ENCODE data around the gene SLIT3. TPM values are rescaled to one million over a fixed set of nuclear protein-coding genes. Genes with fewer than 3 reads are reported as not detected.
A peak's percentile ranks its signal among the peaks of the same experiment; 100 is the strongest.

Gene SLIT3
- total and polyA plus RNA-seq, 5 donors from 2014 or later: not detected

DNA sequence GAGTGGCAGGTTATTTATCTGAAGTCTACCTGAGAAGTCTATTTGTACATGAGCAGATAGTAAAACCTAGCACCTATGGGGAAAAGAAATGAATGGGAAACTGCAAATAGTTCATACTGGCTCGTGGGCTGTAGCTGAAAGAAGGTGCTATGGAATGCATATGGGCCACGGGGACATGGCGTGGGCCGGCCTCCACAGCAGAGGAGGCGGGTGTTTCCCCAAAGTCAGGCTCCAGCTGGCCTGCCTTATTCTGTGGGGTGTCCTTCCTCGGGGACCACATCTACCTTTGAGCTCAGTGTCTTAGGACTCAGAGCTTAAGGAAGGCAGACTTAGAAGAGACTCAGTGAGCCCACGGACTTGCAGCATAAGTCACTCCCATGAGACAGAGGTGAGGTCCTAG is 371.3 kb downstream of the SLIT3 start:
- H3K36me3 ChIP-seq (ENCODE audit: control insufficient read depth, insufficient read depth, low read length): no peaks in the 10 kb centered on the region
- no peak overlapping the region for H3K4me3 Mint-ChIP-seq
- no peaks in the 10 kb centered on the region for H3K9me3 ChIP-seq (ENCODE audit: control insufficient read depth in 2 of 2, low read length in 2 of 2)
- no peak overlapping the region for H3K27ac Mint-ChIP-seq
- H3K4me1 ChIP-seq (ENCODE audit: control insufficient read depth, insufficient read depth, low read length, poor library complexity, severe bottlenecking): no peaks in the 10 kb centered on the region
- H3K36me3 Mint-ChIP-seq: no peaks in the 10 kb centered on the region
- no peak overlapping the region for H3K27ac ChIP-seq (ENCODE audit: insufficient read depth, low read length, poor library complexity, severe bottlenecking)
- H3K27me3 Mint-ChIP-seq: peaks cover 4% of the 10 kb centered on the region
- DNase-seq (no peak), ATAC-seq (ENCODE audit: low read depth in 2 of 2) (no peak)
- H3K4me3 ChIP-seq (ENCODE audit: low read depth, low read length): no peak overlapping the region
- no peaks in the 10 kb centered on the region for H3K27me3 ChIP-seq (ENCODE audit: control insufficient read depth, insufficient read depth, low read length)
- H3K4me1 Mint-ChIP-seq: no peaks in the 10 kb centered on the region
- H3K9me3 Mint-ChIP-seq: peaks cover 0 to 7% (median 0%) of the 10 kb centered on the region in 7 donors

- no peak for ATAC-seq (ENCODE audit: low read depth in 2 of 2)
- H3K9me3 Mint-ChIP-seq: peaks cover 0 to 3% (median 0%) of the 10 kb centered on the region in 7 donors
Observed at GRCh38 chr5:168925160-168925559, 375.8 kb downstream of the SLIT3 start.

DNA sequence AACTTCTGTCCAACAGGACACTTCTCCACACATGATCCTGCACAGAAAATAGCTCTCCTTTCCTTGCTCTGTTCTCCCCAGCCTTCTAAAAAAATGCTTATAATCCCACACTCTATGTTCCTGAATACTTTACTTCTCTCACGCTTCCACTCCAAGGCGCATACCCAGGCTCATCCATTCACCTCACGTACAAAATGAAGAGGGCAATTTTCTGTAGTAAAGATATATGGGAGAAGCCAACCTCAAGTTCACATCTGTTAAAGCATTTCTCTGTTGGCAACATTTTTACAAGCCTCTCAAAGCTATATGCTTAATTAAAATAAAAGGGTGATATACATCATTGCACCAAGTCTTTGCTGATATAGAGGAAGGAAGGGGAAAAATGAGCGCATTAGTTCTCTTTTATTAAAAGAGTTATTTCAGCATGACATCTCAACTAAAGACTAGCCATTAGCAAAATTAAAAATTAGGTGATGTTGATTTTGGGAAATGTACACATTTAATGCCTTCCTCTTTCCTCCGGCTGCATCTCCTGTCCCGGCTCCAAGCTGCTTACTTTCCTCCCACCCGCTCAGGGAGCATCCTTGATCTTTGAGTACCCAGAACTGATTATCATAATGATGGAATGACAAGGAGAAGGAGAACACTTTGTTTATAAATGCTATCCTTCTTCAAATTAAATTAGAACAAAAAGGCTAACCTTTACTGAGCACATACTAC is 379.6 kb downstream of the SLIT3 start:
- Histone ChIP-seq H3K36me3 (ENCODE audit: control insufficient read depth, insufficient read depth, low read length) (no peaks in the 10 kb centered on the region), H3K4me1 (ENCODE audit: control insufficient read depth, insufficient read depth, low read length, poor library complexity, severe bottlenecking) (no peaks in the 10 kb centered on the region), H3K9me3 (ENCODE audit: control insufficient read depth in 2 of 2, low read length in 2 of 2) (no peaks in the 10 kb centered on the region), H3K27ac (ENCODE audit: insufficient read depth, low read length, poor library complexity, severe bottlenecking) (no peak overlapping the region), H3K4me3 (ENCODE audit: low read depth, low read length) (no peak overlapping the region), H3K27me3 (ENCODE audit: control insufficient read depth, insufficient read depth, low read length) (peaks cover 16% of the 10 kb centered on the region)
- Mint-ChIP-seq H3K9me3 (peaks cover 0 to 3% (median 0%) of the 10 kb centered on the region in 7 donors), H3K27me3 (peaks cover 43% of the 10 kb centered on the region), H3K4me1 (peaks cover 0 to 3% (median 0%) of the 10 kb centered on the region in 4 donors), H3K4me3 (no peak overlapping the region), H3K27ac (peak overlapping the region in 1 of 3 donors; percentile 2), H3K36me3 (no peaks in the 10 kb centered on the region)
- no peak for ATAC-seq (ENCODE audit: low read depth in 2 of 2)
- DNase-seq: no peak

More at GRCh38 chr5:168925160-168925559, 375.8 kb downstream of the SLIT3 start:
- DNase-seq: no peak
- H3K27me3 ChIP-seq (ENCODE audit: control insufficient read depth, insufficient read depth, low read length): peaks cover 12% of the 10 kb centered on the region
- Mint-ChIP-seq H3K4me3 (no peak overlapping the region), H3K27me3 (peaks cover 24% of the 10 kb centered on the region), H3K27ac (no peak overlapping the region), H3K4me1 (peaks cover 0 to 3% (median 0%) of the 10 kb centered on the region in 4 donors), H3K36me3 (no peaks in the 10 kb centered on the region)
- no peaks in the 10 kb centered on the region for H3K36me3 ChIP-seq (ENCODE audit: control insufficient read depth, insufficient read depth, low read length)
- H3K27ac ChIP-seq (ENCODE audit: insufficient read depth, low read length, poor library complexity, severe bottlenecking): no peak overlapping the region
- no peaks in the 10 kb centered on the region for H3K4me1 ChIP-seq (ENCODE audit: control insufficient read depth, insufficient read depth, low read length, poor library complexity, severe bottlenecking)
- H3K9me3 ChIP-seq (ENCODE audit: control insufficient read depth in 2 of 2, low read length in 2 of 2): no peaks in the 10 kb centered on the region
- no peak overlapping the region for H3K4me3 ChIP-seq (ENCODE audit: low read depth, low read length)

GRCh38 chr5:168920019-168920810 is 380.7 kb downstream of the SLIT3 start:
- Histone ChIP-seq H3K9me3 (ENCODE audit: control insufficient read depth in 2 of 2, low read length in 2 of 2) (no peaks in the 10 kb centered on the region), H3K27ac (ENCODE audit: insufficient read depth, low read length, poor library complexity, severe bottlenecking) (no peak overlapping the region), H3K27me3 (ENCODE audit: control insufficient read depth, insufficient read depth, low read length) (peaks cover 16% of the 10 kb centered on the region), H3K36me3 (ENCODE audit: control insufficient read depth, insufficient read depth, low read length) (no peaks in the 10 kb centered on the region), H3K4me3 (ENCODE audit: low read depth, low read length) (no peak overlapping the region), H3K4me1 (ENCODE audit: control insufficient read depth, insufficient read depth, low read length, poor library complexity, severe bottlenecking) (no peaks in the 10 kb centered on the region)
- H3K27ac Mint-ChIP-seq: no peak overlapping the region
- no peak overlapping the region for H3K4me3 Mint-ChIP-seq
- no peaks in the 10 kb centered on the region for H3K36me3 Mint-ChIP-seq
- peaks cover 0 to 3% (median 0%) of the 10 kb centered on the region in 4 donors for H3K4me1 Mint-ChIP-seq
- peaks cover 46% of the 10 kb centered on the region for H3K27me3 Mint-ChIP-seq
- DNase-seq (no peak), ATAC-seq (ENCODE audit: low read depth in 2 of 2) (no peak)
- peaks cover 0 to 3% (median 0%) of the 10 kb centered on the region in 7 donors for H3K9me3 Mint-ChIP-seq

DNA sequence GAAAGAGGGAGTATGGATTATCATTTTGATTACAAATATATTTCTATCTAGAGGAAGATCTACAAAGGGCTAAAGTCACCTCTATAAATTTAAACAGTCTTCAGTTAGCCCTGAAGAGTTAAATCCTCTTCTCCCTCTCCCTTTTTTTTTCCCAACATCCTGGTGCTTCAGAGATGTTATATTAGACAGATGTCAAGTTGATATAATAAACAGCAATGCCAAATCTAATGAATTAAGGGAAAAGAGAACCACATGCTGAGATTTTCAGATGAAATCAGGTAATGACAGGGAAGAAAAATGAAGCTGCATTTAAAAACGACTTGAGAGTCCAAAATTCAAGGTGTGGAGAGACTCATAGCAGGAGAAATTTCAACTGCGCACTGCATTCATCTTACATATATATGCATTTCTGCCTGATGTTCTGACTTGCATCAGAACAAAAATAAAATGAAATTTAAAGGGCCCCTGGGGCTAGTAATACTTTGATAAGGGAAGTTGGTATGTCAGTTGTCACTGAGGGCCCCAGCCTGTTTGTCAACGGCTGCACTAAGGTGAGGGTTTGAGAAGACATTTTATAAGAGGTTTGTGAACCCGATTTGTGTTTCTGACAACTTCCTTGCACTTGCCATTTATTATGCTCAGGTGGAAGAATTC is 382.9 kb downstream of the SLIT3 start:
- ATAC-seq (ENCODE audit: low read depth in 2 of 2) (no peak), DNase-seq (no peak)
- H3K27me3 Mint-ChIP-seq: peaks cover 46% of the 10 kb centered on the region
- H3K9me3 Mint-ChIP-seq: peaks cover 0 to 3% (median 0%) of the 10 kb centered on the region in 7 donors
- H3K4me1 Mint-ChIP-seq: peaks cover 0 to 3% (median 0%) of the 10 kb centered on the region in 4 donors
- H3K36me3 Mint-ChIP-seq: no peaks in the 10 kb centered on the region
- H3K4me3 ChIP-seq (ENCODE audit: low read depth, low read length): no peak overlapping the region
- no peak overlapping the region for H3K27ac Mint-ChIP-seq
- H3K36me3 ChIP-seq (ENCODE audit: control insufficient read depth, insufficient read depth, low read length): no peaks in the 10 kb centered on the region
- H3K27me3 ChIP-seq (ENCODE audit: control insufficient read depth, insufficient read depth, low read length): peaks cover 16% of the 10 kb centered on the region
- no peak overlapping the region for H3K27ac ChIP-seq (ENCODE audit: insufficient read depth, low read length, poor library complexity, severe bottlenecking)
- H3K4me3 Mint-ChIP-seq: no peak overlapping the region
- no peaks in the 10 kb centered on the region for H3K9me3 ChIP-seq (ENCODE audit: control insufficient read depth in 2 of 2, low read length in 2 of 2)
- no peaks in the 10 kb centered on the region for H3K4me1 ChIP-seq (ENCODE audit: control insufficient read depth, insufficient read depth, low read length, poor library complexity, severe bottlenecking)

DNA sequence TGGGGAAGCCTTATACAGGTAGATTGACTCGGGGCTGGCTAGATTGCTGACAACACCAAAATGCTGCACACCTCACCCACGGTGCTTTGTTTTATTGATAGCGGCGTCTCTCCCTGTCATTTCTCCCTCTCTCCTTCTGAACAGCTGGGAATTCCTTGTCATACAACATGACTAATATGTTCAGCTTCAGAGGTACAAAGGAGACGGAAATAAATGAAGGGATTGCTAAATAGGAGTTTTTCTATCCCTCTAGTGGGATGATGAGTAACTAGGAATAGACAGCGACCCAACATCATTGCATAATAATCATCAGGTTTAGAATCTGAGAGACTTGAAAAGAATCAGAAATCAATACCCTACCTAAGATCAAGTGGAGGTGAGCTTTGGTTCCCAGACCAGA is 384.1 kb downstream of the SLIT3 start:
- Mint-ChIP-seq H3K27me3 (peaks cover 42% of the 10 kb centered on the region), H3K27ac (no peak overlapping the region)

DNA sequence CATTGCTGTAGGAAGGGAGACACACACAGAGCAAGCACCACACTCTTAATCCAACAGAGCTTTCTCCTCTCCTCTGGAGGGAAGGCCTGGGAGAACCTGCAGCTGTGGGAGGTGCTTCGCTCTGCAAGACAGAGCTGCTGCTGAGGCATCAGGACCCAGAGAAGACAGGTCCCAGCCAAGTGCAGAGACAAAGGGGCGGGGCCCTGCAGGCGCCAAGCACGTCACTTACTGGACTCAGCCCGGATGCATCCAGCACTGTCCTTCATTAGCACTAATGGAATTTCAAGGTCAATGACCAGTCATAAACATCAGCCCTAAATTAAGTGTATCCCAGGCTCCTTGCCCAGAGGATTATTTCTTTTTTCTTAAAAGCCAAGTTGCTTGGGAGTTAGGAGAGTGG is 384.7 kb downstream of the SLIT3 start:
- H3K4me3 ChIP-seq (ENCODE audit: low read depth, low read length): no peak overlapping the region
- H3K4me1 ChIP-seq (ENCODE audit: control insufficient read depth, insufficient read depth, low read length, poor library complexity, severe bottlenecking): no peaks in the 10 kb centered on the region
- H3K4me1 Mint-ChIP-seq: peaks cover 0 to 3% (median 0%) of the 10 kb centered on the region in 4 donors
- no peak overlapping the region for H3K4me3 Mint-ChIP-seq
- no peaks in the 10 kb centered on the region for H3K36me3 Mint-ChIP-seq
- no peaks in the 10 kb centered on the region for H3K36me3 ChIP-seq (ENCODE audit: control insufficient read depth, insufficient read depth, low read length)
- H3K9me3 ChIP-seq (ENCODE audit: control insufficient read depth in 2 of 2, low read length in 2 of 2): no peaks in the 10 kb centered on the region
- ATAC-seq (ENCODE audit: low read depth in 2 of 2): no peak
- H3K27ac Mint-ChIP-seq: no peak overlapping the region
- H3K27me3 Mint-ChIP-seq: peaks cover 37% of the 10 kb centered on the region
- DNase-seq: no peak
- H3K27ac ChIP-seq (ENCODE audit: insufficient read depth, low read length, poor library complexity, severe bottlenecking): no peak overlapping the region
- H3K27me3 ChIP-seq (ENCODE audit: control insufficient read depth, insufficient read depth, low read length): peaks cover 14% of the 10 kb centered on the region
- H3K9me3 Mint-ChIP-seq: no peaks in the 10 kb centered on the region

More for the DNA sequence above, 384.1 kb downstream of the SLIT3 start:
- peaks cover 14% of the 10 kb centered on the region for H3K27me3 ChIP-seq (ENCODE audit: control insufficient read depth, insufficient read depth, low read length)
- Mint-ChIP-seq H3K4me1 (peaks cover 0 to 3% (median 0%) of the 10 kb centered on the region in 4 donors), H3K9me3 (peaks cover 0 to 3% (median 0%) of the 10 kb centered on the region in 7 donors), H3K36me3 (no peaks in the 10 kb centered on the region), H3K4me3 (no peak overlapping the region)
- ATAC-seq (ENCODE audit: low read depth in 2 of 2): no peak
- no peaks in the 10 kb centered on the region for H3K9me3 ChIP-seq (ENCODE audit: control insufficient read depth in 2 of 2, low read length in 2 of 2)
- H3K27ac ChIP-seq (ENCODE audit: insufficient read depth, low read length, poor library complexity, severe bottlenecking): no peak overlapping the region
- H3K4me3 ChIP-seq (ENCODE audit: low read depth, low read length): no peak overlapping the region
- DNase-seq: no peak
- H3K36me3 ChIP-seq (ENCODE audit: control insufficient read depth, insufficient read depth, low read length): no peaks in the 10 kb centered on the region
- no peaks in the 10 kb centered on the region for H3K4me1 ChIP-seq (ENCODE audit: control insufficient read depth, insufficient read depth, low read length, poor library complexity, severe bottlenecking)

Measured in CD4-positive, CD25-positive, alpha-beta regulatory T cell (primary cell).